T-helper 9 cell (primary cell): Measurements from ENCODE around the gene MEIS1.

Source experiments
- DNase-seq: peaks from one replicate; pipeline ENCODE4 v3.0.0-alpha.2; 2020

Gene MEIS1

GRCh38 chr2:66431846-66432587, 2.9 kb upstream of the MEIS1 start:
- no peak for DNase-seq

DNA sequence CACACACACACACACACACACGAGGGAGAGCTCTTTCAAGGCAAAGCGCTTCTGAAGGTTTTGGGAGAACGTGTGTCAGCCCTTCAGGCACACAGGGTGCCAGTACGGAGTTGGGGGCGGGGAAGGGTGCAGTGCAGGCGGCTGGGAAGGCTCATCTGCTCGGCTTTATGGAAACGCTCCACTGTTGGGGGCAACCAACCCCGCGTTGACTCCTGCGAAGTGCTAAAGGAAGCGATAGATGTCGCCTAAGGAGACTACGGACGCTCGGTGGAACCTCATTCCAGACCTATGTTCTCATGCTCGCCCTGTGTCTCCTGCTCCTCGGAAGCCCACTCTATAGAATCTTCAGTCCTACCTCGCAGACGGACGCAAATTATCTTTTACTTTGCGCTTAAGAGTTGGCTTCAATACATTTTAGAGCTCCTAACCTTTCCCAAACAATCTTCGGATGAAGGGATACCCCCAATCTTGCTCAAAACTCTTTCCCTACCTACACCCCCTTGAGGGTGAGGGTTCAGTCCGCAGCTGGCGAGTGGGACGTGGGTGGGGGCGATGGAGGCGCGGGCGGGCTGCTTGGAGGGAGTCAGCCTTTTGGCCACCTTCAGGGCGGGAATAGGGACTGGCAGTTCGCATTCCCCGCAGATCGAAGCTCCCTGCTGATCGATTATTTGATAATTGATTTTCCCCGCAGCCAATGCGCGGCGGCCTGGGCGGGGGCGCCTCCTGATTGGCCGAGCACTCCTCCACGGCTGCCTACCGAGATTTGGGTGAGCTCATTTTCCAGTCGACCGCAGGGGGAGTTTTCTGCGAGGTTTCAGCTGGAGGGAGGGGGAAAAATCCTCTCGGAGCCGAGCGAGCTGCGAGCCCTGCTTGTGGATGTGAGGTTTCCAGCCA, 1.9 kb upstream of the MEIS1 start:
- DNase-seq: no peak

- no peak for DNase-seq
Measured at GRCh38 chr2:66433695-66433944, 1.3 kb upstream of the MEIS1 start.

GRCh38 chr2:66433945-66434678, 813 bp upstream of the MEIS1 start:
- no peak for DNase-seq

- DNase-seq: no peak
Measured at GRCh38 chr2:66435549-66435875, 587 bp downstream of the MEIS1 start.

DNA sequence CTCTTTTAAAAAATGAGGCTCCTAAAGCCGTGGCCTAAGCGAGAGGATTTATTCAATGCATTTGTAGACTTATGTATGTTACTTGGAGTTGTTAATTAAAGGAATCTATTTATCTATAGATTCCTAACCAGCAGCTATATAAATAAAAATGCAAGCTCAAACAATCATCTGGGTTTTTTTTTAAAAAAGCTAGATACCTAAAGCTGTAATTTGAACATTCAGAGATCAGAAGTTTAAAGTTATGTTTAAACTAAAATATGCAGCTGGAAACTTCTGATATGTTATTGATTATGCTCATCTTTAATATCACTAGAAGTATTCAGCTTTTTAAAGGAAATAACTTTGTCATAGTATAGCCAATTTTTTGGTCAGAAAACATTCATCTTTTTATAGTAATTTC, 1.0 kb downstream of the MEIS1 start:
- no peak for DNase-seq

DNA sequence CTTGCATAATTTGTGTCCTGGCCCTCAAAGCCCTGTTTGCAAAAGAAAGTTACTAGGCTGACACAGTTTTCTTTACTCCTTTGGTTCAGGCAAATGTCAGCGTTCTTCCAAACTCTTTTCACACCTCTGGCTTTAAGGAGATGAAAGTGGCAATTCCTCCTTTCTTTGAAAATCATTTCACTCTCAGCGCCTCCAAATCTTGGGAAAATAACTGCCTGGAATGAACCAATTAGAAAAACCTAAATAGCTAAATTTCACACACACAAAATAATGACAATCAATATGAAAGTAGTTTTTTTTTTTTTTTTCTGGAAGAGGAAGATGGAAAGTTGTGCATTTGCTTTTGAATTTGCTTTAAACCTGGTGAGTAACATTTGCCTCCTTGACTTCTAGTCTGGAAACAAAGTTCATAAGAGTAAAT, 1.7 kb downstream of the MEIS1 start:
- DNase-seq: no peak

- no peak for DNase-seq
Measured at GRCh38 chr2:66437109-66437690, 2.3 kb downstream of the MEIS1 start.

DNA sequence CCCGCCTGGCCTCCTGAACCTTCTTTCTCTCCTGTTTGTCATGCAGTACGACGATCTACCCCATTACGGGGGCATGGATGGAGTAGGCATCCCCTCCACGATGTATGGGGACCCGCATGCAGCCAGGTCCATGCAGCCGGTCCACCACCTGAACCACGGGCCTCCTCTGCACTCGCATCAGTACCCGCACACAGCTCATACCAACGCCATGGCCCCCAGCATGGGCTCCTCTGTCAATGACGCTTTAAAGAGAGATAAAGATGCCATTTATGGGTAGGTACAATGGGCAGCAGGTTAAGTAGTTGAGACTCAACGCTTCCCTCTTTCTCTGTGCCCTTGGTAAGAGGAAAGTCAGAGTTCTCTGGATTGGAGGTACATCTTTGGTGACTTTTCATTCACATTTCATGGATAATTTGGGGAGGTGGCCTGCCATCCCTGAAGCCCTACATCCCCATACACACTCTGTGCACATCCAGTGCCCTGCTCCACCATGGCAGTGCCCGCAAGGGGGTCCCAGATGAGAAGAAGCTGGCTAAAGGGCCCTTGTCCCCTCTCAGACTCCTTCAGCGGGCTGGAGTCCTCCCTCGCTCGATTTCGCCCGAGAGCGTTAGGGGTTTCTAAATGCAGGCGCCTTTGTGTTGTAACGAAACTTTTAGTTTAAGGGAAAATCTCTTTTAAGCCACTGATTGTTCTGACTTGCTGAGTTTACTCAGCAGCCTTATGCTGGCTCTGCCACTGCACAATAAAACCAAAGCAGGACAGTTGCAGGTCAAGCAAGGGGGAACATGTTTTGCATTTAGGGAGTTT, 3.0 kb downstream of the MEIS1 start:
- DNase-seq: no peak

- DNase-seq: no peak
Measured at GRCh38 chr2:66438498-66438833, 3.5 kb downstream of the MEIS1 start.

GRCh38 chr2:66438891-66439811, 4.2 kb downstream of the MEIS1 start:
- DNase-seq: no peak

DNA sequence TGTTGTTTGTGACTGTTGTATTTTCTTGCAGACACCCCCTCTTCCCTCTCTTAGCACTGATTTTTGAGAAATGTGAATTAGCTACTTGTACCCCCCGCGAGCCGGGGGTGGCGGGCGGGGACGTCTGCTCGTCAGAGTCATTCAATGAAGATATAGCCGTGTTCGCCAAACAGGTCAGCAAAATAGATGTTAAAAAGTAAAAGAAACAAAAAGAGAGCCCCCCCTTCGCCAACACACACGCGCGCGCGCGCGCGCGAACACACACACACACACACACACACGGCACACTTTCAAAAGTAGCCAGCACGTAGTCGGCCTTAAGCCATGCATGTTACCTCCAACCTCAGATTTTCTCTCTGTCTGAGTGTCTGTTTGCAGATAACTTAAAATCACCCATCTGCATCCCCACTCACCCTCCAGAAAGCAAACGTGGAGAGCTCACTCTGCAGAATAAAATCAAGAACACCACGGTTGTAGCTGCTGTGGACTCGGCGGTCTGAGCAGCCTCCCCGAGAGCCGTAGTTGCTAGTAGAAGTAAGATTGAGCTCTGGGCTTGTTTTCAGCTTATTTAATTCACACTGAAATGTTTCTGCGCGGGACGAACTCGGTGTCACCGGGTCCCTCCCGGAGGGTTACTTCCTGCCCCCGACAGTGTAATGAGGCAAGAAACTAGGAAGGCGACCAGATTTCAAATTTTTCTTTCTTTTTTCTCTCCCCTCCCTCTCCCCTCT, 5.1 kb downstream of the MEIS1 start:
- DNase-seq: no peak

- DNase-seq: no peak
Measured at GRCh38 chr2:66440708-66441497, 6.0 kb downstream of the MEIS1 start.

DNA sequence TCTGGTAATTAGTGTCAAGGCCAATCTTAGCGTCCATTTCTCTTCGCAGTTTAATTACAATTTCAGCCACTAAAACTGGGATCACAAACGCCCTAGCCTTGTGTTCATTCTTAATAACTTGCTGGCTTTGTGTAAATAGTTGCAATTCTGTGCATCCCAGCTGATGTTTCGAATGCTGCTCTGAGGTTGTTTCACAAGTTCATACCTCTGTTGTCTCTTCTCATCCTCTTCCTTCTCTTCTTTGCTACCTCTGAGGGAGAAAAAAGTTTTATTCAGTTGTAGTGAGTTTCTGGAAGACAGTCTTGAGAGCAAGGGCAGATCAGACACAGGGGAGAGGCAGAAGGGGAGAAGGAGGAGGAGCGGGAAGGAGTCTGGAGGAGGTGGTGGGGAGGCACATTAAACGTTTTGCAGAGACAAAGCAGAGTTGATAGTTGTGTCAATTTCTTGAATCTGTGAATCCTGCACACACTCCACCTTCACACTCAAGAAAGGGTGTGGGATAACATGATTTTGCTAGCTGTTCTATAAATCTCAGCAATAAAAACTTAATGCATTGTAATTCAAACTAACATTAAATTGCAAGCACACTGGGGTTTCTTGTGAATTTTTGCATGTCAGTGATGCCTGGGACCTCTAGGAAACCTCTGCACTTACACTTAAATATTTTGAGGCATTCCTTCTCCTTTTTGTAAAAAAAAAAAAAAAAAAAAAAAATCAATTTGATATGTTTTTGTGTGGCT, 6.8 kb downstream of the MEIS1 start:
- DNase-seq: no peak

DNA sequence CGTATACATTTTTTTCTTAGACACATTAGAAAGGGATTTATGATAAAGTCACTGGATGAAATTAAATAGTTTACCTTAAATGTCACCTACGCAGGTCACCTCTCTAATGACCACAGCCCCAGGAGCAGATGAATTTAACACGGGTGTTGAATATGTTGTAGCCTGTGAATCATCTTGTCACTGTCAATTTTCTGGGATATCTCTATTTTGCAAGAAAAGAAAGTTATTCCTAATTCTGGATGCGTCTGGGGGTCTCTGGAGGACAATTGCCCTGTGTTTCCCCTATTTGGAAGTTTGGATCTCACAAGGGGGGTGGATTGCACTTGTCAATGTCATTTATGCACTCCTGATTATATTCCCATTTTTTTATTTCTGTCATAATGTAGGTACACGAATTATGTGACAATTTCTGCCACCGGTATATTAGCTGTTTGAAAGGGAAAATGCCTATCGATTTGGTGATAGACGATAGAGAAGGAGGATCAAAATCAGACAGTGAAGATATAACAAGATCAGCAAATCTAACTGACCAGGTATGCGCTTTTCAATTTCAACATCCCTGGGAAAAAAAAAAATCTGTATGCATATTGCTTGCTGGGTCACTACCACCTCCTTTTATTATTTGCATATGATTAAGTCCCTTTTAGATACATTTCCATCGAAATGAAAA, 7.7 kb downstream of the MEIS1 start:
- DNase-seq: no peak

- no peak for DNase-seq
Measured at GRCh38 chr2:66443186-66443978, 8.5 kb downstream of the MEIS1 start.

DNA sequence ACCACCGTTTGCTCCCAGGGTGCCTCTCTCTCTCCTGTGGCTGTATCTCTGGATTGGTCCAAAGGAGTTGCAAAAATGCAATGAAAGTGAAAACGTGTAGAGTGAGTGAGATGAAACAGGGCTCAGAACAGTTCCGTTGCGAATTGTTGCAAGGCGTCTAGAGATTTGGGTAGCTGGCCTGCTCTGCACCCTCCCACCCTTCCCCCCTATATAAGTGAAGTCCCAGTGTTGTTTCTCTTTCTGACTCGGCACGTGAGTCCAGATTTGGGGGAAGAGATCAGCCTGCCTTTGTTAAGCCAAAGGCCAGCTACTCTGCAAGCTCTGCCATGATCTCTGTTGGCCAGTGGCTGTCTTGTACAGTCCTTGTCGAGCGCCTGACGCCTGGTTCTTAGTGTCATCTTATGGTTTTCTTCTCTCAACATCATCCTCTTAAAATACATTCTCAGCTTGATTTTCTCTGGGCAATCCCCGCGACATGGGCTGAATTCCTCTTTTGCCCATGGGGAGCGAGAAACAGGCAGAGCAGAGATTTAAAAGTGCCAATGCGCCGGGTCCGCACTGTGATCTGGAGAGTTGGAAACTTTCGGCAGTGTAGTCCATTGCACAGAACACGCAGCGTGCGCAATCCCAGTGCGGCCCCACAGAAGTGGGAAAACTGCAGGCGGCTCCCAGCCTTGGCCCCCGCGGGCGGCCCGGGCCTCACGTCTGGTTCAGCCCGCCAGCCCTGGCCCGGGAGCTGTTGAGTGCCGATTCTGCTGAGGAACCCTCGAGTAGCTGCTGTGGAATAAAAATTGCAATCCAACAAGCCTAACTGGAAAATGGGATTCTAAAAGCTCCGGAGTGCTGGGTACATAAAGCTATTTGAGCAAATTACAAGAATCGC, 9.3 kb downstream of the MEIS1 start:
- DNase-seq: no peak
